Stimulated activated CD4-positive, alpha-beta T cell treated with anti-CD3 and anti-CD28 coated beads, Interleukin-15, amount 100 ng/mL, for 48 hours (primary cell): Measurements from ENCODE around the gene ZNF784.

Experiments used
- DNase-seq, 2 donors: peaks; one replicate each; pipeline ENCODE4 v3.0.0-alpha.2; 2020; ENCODE audit warnings: low read depth in 2 of 2

The ZNF784 gene

DNA sequence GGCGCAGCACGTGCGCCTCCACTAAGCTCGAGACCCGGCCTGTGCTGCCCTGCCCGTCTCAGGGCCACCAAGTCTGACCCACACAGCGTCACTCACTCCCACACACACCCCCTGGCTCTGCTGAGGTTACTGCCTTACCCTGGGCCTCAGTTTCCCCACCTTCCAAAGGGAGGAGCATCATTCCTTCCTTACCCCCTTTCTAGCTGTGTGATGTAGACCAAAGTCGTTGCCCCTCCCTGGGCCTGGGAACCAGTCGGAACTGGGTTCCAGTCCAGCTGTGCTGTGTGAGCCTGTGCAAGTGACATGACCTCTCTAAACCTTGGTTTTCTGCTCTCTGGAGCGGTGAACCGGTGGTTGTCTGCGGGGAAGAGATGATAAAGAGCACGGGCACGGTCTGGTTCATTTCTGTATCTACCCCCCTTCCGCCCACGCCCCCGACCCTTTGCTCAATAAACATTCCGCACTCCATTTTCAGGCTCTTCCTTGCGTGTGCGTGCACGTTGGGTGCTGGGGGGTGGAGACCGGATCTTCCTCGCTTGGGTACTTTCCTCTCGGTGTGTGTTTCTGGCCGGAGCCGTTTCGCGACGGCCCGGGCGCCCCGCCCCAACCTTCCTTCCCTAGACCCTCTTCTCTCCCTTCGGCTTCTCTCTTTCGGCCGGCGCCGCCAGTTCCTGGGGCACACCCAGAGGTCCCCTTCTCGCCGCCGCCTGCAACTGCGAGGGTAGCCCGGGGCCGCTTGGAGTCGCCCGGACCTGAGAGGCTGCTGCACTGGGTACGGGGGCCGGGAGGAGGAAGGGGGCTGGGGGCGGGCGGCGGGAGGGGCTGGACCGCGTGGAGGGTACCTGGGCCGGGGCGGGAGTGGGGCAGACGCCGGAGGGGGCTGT is 18.9 kb upstream of the ZNF784 start, which contains the start of gene ZNF581:
Gene ZNF581, plus strand, starts transcription at position 647 of the 884 bp plus-strand sequence. CDS start 923 bp downstream, outside the sequence.
- peak; percentile 78 to 79 for DNase-seq

GRCh38 chr19:55642153-55643002 is 18.0 kb upstream of the ZNF784 start:
- DNase-seq: no peak

GRCh38 chr19:55641426-55642152 is 17.2 kb upstream of the ZNF784 start:
- DNase-seq: no peak

DNA sequence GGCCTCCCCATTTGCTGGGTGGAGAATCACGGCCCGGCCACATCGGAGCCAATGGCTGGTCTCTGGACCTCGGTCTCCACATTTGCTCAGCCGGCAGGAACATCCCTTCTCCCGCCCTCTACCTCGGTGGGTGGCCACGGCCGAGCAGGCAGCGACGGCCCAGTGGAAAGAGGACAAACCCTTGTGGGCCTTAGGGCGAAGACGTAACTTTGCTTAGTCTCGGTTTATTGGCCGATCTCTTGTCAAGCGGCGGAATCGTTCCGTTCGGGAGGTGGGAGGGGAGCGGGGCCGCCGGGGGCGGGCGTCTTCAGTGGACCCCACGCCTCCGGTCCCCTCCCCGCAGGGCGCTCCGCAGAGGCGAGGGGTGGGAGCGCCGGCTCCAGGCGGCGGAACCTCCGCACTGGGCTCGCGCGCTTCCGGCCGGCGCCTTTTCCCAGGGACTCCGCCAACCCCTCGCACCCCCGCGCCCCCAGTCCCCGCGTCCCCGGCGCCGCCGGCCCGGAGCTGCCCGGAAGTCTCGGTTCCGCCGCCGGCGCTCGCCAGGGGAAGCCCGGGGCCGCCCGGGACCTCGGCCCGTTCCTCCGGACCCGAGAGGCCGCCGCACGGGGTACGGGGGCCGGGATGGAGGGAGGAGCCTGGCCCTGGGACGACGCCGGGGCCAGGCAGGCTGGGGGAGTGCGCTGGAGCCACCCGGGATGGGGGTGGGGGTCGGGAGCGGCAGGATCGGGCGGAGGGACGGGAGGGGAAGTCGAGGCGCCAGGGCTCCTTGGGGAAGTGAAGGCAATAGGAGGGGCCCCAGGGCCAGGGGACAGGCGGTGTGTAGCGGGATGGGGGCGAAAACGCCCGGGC is 16.4 kb upstream of the ZNF784 start, which contains the start of gene ZNF580:
Gene ZNF580, plus strand, starts transcription at position 426 of the 849 bp plus-strand sequence. CDS start 1,507 bp downstream, outside the sequence.
- peak in 1 of 2 donors; percentile 56 for DNase-seq

DNA sequence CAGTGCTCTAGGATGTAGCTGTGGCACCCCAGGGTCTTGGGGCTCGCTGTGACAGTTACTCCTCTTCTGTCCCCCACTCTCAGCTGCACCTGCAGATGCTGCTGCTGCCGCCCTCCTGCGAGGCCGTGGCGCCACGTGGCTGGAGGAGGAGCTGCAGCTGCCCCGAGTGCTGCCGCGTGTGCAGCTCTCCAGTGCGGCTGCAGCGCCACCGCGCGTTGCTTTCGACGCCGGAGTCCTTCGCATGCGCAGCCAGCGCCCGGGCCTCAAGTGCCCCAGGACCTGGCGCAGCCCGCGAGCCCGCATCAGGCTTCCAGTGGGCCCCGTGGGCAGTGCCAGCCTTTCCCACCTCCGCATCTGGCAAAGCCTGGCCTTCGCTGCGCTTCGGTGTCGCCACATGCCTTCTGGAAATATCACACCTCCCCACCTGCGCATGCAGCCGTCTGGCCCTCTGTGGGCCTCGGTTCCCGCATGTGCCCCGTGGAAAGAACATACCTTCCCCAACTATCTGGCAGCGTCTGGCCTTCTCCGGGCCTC is 15.7 kb upstream of the ZNF784 start:
- peak; percentile 69 to 74 for DNase-seq

GRCh38 chr19:55638864-55639359 is 14.5 kb upstream of the ZNF784 start:
- peak in 1 of 2 donors; percentile 57 for DNase-seq

GRCh38 chr19:55637534-55637933 is 13.2 kb upstream of the ZNF784 start:
- no peak for DNase-seq

GRCh38 chr19:55636723-55637122 is 12.4 kb upstream of the ZNF784 start:
- no peak for DNase-seq

DNA sequence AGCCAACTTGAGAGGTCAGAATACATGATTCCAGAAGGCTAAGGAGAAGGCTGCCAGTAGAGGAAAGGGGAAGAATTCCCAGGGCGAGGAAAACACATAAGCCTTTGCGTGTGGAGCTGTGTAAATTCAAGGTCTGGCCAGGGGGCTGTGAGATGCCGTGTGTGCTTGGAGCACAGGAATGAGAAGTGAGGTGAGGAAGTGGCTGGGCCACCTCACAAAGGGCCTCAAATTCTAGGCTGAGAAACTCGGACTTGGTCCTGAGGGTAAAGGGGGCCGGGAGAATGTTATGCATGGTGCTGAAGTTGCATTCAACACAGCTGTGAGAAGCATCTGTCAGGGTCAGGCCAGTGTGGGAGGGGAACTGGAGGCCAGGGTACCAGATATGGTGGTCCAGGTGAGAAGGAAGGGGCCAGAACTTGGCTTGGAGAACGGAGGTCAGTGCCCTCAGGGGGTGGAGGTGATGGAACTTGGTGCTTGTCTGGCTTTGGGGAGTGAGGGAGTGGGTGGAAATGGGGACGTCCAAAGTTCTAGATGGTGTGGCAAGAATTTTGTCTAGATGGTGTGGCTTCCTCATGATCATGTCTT is 11.6 kb upstream of the ZNF784 start:
- DNase-seq: no peak

DNA sequence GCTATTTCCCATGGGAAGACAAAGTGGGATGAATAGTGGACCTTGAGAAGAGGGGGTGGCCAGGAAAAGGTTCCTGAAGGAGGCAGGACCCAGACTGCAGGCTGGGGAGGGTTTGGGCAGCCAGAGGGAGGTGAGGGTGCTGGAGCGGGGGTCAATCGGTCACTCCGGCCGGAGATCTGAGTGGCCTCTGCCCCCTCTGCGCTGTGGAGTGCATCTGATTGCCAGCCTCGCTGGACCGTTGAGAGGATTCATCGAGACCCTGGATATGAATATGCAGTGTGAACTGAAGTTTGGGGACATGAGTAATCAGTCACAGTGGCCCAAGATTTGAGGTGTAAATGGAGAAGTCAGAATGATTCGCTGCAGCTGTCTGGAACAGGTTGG is 11.0 kb upstream of the ZNF784 start:
- DNase-seq: no peak

DNA sequence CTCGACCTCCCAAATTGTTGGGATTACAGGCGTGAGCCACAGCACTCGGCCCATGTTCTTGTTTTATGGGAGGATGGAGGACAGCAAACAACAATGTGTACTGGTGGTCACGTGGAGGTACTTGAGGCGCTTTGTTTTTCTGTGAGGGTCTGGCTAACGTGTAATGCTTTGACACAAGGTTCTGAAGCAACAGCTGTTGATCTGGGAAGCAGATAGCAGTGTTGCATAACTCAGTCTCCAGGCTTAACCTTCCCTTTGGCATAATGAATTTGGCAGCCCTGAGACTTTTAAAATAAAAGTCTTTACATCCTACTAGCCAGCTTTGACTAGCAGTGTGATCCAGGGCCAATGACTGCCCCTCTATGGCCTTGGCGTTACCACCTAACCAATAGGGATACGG is 9.5 kb upstream of the ZNF784 start:
- DNase-seq: no peak

DNA sequence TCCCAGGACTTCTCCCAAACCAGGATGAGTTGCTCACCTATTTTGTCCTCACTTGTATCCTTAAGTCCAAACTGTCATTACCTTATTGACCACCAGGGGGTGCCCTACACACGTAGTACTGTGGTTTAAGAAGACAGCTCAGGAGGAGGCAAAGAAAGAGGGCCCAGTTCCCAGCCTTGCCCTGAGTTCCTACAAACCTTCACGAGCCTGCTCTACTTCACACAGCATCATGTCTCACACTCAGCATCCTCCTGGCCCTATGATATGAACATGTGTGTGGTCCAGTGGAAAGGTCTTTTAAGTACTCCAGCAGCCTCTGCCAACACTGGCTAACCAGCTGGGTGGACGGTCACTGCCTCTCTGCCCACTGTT is 8.1 kb upstream of the ZNF784 start:
- DNase-seq: peak; percentile 81 to 86

DNA sequence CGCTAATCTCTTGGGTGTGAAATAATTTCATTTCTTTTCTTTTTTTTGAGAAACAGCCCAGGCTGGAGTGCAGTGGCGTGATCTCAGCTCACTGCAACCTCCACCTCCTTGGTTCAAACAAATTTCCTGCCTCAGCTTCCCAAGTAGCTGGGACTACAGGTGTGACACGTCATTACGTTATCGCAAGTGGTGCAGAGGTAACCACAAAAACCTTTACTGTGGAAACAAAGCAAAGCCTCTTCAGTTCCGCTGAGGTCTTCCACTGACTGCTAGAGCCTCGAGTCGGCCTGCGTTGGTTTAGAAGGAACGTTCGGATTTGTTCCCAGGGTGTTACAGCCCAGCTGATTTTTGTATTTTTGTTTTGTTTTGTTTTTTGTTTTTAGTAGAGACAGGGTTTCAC is 2.0 kb upstream of the ZNF784 start:
- DNase-seq: no peak

DNA sequence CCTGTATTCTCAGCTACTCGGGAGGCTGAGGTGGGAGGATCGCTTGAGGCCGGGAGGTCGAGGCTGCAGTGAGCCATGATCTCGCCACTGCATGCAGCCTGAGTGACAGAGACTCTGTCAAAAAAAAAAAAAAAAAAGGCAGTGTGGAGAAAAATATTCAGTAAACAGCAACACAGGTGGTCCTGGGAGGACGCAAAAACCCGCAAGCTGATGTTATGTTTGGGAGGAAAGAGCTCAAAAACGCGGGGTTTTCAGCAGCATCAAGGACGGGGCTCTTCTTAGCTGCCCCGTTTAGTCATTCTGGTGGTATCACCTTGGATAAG is 599 bp upstream of the ZNF784 start:
- no peak for DNase-seq

DNA sequence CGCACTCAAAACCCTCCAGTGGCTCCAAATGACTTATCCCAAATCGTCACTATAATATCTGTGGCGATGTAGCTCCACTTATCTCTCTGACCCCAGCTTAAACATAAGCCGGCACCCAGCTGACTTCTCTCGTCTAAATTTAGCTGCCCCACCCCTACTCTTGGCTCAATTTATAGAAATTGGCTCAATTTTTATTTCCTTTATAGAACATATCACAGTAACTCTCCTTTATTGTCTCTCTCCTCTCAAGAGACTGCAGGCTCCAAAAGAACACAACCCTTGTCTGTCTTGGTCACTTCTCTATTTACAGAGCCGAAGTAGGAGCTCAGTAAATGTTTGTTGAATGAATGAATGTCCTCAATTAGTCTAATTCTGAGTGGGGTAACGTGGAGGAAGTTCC is 805 bp downstream of the ZNF784 start:
- no peak for DNase-seq

GRCh38 chr19:55623130-55623529 is 1.2 kb downstream of the ZNF784 start:
- no peak for DNase-seq

DNA sequence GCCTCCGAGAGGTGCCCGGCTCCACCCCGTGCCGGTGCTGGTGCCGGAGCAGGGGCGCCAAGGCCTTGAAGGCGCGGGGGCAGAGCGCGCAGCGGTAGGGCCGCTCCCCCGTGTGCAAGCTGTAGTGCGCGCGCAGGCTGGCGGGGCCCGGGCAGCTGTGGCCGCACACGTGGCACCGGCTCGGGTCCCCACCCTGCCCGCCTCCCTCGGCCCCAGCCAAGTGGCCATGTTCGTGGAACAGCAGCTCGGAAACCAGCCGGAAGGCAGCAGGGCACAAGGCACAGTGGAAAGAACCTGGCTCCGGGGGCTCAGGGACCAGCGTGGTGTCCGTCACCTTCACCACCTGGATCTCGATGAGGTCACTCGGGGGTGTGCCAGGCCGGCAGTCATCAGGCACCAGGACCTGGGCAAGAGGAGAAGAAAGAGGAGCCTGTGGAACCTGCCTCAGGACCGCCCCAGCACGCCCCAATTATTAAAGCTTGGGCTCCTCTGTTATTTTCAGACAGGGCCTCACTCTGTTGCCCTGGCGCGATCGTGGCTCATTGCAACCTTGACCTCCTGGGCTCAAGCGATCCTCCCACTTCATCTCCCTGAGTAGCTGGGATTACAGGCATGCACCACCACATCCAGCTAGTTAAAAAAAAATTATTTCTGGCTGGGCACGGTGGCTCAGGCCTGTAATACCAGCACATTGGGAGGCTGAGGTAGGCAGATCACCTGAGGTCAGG is 2.0 kb downstream of the ZNF784 start:
- no peak for DNase-seq

DNA sequence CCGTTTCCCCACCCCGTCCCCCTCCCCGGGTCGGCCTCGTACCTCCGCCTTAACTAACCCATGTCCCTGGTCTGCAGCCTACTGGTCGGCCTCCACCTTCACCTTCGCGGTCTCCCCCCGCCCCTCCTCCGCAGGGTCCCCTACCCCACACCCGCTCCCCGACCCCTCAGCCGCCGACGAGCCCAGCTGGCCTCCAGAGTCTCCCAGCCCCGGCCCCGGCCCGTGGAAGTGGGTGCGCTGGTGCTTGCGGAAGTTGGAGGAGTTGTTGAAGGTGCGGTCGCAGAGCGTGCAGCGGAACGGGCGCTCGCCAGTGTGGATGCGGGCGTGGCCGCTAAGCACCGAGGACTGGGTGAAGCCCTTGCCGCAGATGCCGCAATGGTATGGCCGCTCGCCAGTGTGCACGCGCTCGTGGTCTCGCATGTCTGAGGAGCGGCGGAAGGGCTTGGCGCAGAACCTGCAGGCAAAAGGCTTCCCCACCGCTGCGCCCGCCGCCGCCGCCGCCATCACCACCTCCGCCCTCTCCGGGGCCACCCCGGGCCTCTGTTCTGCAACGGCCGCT is 2.6 kb downstream of the ZNF784 start:
- DNase-seq: no peak

- no peak for DNase-seq
These were observed 3.1 kb downstream of the ZNF784 start for GRCh38 chr19:55621205-55621672.
